SHP77 (cell line): ENCODE results near the gene MARK1.
"Not testable (repeated sequence)": the region's sequence is repeated elsewhere in the genome, so short reads cannot be mapped to it uniquely, and the experiment has no call there.

Experiments
- DNase-seq, 2 experiments: peaks; one replicate each; lab custom pipeline; 2025; lab: John Stamatoyannopoulos, UW

Gene MARK1

DNA sequence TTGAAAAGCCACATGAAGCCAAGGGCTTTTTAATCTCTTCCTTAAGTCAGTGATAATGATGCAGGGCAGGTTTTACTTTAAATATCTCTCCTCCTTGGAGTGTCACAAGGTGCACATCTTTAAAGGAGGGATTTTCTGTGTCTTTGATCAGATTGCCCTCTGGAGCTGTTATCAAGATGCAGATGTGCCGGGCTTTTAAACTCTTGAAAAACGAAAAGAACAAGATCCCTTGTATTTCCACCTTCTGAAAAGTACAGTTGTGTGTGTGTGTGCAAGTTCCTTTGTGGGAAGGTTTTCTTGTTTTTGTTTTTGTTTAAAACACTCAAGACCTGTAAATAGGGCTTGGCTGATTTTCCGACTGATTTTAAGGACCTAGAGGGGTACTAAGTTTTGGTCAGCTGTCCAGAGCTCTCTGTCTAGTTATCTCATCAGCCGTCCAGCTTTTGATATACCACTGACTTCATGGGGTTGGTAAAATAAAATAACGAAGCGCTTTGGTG lies 1.6 kb downstream of the MARK1 start:
- no peak for DNase-seq

DNA sequence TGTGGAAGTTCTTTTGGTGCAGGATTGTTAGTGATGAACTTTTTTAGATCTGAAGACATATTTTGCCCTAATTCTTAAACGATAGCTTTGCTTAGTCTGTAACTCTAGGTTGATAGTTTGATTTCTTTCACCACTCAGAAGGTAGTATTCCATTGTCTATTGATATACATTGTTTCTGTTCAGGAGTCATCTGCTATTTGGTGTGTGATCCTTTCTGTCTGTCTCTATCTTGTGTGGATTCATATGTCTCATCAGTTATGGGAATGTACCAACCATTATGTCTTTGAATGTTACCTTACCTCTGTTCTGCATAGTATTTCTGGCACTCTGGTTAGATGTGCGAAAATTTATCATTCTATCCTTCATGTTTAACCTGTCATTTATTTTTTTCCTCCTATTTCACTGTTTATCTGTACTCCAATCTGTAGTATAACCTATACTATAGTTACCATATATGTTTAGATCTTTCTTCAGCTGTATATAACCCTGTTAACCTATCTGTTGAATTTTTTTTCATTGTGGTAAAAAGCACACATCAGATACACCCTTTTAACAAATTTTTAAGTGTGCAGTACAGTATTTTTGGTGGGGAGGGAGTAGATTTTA lies 5.7 kb downstream of the MARK1 start:
- DNase-seq = no peak

DNA sequence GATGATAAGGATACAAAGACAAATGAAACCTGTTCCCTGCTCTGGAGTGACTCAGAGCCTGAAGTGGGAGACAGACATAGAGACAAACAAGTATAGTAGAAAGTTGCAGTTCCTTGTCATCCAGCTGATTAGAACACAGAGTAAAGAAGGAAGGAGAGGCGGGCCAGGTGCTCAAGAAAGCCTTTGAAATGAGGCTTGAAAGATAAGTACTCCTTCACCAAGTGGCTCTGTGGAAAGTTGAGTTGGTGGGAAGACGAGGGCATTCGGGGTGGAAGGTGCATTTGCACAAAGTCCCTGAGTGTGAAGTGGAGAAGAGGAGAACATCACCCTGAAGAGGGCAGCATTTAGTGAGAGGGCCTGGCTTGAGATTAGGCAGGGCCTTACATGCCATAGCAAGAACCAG lies 17.0 kb downstream of the MARK1 start:
- DNase-seq = no peak

DNA sequence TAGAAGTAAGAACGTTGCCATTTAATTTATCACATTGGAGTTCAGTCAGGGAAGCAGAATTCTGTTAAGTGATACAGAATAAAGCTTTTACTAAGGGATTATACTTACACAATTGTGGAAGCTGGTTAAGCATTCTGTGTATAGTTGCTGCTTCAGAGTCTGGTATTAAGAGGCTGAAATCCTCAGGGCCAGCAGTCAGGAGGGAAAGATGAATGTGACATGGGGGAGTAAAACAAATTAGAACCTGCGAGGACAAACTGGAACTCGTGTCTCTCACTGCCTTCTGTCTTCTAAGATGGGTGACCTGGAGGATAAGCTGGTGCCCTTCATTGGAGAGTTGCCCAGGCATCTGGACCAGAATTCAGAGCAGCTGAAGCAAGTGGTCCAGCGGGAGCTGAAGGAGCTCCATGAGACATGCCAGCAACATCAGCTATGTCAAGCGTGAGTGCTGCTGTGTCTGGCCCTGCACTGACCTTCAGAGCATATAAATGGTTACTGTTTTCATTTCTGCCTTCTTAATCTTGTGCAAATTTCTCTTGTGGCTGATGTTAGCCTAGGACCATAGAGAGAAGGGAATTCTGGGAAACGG lies 23.0 kb downstream of the MARK1 start:
- DNase-seq = no peak

DNA sequence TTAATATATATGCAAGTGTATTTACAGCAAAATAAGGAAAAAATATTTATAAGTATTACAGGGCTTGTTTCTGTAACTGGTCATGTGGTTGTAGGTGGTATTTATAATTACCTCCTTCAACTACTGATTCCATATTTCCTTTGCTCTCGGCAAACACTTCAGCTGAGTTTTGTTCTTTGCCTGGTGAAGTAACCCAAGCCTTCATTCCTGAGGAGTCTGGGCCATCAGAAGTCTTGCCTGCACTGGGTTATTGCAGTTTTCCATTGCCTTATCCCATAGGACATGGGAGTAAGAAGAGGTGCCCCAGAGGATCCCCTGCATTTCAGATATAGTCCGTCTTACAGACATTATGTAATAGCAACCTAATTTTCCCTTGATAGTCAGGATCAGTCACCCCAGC lies 23.8 kb downstream of the MARK1 start:
- DNase-seq = no peak

DNA sequence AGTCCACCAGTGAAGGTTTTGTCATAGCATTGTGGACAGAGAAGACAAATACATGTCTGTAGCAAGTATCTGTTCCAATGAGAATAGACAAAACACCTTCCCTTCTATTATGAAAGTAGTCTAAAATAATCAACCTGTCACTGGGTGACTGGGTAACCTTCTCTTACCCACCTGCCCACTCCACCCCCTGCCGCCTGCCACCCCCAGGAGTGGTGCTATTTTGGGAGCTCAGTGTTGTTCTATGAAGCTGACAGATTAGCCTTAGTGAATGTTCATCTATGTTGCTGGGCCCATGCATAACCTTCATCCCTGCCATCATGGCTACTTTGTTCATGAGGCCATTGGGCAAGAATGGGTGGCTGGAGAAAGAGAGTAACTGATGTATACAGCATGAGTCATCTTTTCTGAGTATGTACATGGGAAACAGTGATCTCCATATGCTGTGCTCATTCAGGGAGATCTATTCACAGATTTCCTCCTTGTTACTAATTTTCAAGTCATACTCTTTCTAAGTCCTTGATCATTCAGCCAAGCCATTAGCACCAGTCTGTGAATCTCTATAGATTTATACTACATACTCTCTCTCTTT lies 24.8 kb downstream of the MARK1 start:
- DNase-seq = no peak

DNA sequence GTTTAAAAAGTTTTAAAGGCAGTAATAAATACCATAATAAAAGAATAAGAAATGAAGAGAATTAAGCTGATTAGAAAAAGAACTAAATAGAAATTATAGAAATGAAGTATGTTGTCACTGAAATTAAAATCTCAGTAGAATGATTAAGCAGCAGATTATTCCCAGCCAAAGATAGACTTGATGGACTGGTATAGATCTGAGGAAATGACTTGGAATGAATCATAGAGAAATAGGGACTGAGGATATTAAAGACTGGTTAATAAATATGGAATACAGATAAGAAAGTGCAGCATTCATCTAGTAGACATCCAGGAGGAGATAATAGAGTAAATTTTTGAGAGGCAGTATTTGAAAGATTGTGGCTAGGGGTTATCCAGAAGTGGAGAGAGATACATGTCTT lies 28.7 kb downstream of the MARK1 start:
- no peak for DNase-seq

DNA sequence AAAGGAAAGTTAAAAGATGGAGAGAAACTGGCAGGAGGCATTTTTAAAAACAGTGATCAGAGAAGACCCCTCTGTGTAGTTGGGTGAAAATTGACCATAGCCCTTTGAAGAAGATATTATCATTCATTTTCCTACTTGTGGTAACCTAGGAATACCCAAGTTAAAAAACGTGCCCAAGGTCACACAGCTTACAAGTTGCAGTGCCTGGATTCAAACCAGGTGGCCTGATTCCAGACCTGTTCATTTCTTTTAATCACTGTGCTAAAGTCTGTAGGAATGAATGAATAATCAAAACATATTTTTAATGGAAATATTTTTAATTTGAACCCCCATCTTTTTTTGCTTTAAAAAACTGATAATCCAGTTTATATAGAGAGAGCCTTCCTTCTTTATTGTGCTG lies 35.6 kb downstream of the MARK1 start:
- no peak for DNase-seq

DNA sequence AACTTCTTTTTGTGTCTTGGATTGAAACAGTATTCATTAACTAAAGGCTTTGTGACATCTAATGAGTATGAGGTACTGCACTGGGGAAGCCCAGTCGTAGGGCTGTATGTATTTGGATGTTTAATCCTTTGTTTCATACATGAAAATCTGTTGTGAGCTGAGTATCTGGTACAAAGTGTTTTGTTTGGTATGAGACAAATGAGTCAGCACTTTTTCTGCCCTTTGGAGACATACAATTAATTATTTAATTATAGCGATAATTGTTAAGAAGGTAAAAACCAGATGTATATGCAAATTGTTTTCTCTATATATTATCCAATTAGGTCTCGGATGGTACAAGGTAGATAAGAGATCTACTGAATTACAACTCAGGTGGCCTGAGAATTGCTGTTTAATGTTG lies 36.3 kb downstream of the MARK1 start:
- no peak for DNase-seq

DNA sequence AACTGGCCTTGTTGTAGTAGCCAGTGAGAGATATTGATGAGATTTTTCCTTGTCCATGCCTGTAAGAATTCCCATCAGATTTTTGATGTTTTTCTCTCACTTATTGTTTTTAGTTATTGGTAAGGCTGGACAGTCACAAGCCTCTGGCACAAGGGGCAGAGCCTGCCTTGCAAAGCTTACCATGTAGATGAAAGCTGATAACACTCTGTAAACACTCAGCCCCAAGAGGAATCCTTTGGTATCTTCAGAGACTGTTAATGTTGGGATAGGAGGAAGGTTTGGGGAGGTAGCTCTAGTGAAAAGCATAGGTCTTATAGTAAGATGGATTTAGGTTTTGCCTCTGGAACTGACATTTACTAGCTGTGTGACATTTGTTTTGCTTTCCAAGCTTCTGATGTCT lies 37.7 kb downstream of the MARK1 start:
- DNase-seq = no peak

DNA sequence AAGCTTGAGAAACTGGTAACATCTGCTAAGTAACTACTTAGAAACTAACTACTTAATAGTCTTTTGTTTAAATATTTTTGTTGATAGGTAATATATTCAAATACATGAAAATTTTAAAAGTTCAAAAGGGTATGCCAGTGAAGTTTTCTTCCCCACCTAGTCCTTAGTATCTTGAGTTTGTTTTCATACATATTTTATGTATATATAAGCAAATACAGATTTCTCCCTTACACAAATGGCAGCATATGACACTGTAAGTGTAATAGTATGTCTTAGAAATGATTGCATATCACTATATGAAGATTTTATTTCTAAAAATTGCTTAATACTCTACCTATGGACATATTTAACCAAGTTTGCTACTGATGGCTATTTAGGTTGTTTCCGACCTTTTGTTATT lies 38.9 kb downstream of the MARK1 start:
- DNase-seq = no peak

DNA sequence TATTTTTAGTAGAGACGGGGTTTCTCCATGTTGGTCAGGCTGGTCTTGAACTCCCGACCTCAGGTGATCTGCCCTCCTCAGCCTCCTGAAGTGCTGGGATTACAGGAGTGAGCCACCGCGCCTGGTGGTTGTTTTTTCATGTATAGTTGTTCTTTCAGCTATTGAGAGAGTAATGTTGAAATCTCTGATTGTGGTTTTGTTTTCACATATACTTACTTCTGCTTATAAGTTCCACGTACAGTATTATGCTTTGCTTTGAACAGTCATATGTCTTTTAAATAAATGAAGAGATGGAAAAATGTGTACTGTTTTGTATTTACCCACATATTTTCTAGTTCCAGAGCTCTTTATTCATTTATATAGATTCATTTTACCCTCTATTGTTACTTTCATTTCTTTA lies 44.5 kb downstream of the MARK1 start:
- no peak for DNase-seq

DNA sequence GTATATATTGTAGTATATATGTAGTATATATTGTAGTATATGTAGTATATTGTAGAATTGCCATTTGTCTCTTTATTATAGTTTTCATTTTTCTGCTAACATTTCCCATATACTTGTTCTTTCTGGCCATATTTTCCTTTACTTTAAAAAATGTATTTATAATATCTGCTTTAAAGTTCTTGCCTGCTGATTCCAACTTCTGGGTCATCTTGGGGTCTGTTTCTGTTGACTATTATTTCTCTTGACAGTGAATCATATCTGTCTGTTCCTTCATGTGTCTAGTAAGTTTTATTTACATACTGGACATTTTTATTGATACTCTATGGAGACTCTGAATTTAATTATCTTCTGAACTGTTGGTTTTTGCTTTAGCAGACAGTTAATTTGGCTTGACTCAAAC lies 45.9 kb downstream of the MARK1 start:
- no peak for DNase-seq

DNA sequence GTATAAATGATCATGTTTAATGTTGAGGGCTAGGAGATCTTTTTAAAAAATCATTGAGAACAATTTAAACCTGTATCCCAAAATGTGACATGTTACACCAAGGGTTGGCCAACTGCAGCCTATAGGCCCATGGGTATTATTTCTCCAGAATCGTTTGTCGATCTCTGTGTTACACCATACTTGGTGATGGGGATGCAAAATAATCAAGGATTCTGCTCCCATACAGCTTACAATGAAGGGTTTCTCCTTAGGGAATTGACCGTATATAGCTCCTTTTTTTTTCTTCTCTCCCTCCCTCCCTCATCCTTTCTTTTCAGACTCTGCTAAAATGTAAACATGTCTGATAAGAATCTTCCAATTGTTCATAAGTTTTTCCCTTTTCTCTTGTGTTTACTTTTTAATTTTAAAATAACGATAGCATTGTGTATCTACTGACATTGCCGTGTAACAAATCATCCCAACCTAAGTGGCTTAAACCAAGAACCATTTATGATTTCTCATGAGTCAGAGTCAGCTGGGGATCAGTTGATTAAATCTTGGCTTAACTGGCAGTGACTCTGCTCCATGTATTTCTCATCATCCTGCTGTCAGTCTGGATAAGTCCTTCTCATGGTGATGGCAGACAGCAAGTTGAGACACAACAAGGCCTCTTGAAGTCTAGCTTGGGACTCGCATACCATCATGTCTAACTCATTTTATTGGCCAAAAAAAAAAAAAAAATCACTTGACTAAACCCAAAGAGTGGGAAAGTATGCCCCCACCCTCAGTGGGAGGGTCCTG lies 48.0 kb downstream of the MARK1 start:
- no peak for DNase-seq

DNA sequence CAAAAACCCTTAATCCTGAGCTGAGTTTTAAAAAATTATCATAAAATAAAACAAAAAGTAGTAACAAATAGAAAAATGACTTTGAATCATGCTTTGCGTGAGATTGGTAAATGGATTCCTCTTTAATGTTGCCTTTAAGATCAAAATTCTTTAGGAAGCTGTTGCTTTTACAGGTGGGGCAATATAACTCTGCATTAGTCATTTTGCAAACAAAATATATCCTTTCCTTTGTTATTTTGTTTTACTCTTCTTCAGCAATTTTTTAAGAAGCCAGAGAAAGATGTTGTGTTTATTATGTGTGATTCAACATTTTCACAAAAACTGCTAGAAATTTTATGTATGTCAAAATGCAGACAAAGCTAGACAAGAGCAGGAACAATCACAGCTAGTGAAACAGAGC lies 50.0 kb downstream of the MARK1 start:
- no peak for DNase-seq

DNA sequence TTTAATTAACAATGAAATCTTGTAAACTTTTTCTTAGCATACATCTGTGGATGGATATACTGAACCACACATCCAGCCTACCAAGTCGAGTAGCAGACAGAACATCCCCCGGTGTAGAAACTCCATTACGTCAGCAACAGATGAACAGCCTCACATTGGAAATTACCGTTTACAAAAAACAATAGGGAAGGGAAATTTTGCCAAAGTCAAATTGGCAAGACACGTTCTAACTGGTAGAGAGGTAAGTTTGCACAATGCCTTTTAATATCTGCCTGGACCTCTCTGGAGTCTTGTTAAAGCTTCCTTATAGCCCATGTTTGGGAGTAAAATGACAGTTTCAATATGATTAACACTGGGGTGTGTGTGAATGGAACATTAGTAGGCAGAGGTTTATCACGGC lies 51.4 kb downstream of the MARK1 start:
- DNase-seq = no peak

DNA sequence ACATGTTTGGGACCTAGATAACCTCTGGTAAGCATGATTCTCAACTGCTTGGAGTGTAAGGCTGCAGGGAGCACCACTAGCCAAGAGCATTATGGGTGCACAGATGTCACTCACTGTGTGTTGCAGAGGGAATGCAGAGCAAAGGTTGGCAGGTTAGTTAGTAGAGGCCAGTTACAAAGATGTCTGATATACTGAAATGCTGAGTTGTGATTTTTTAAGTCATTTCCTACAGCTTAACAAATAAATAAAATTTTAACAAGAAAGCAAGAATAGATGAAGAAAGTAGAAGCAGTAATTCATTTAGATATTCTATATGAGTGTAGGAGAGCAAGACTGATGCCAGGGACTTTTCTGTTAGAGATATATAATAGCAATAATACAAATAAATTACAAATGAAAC lies 64.8 kb downstream of the MARK1 start:
- no peak for DNase-seq

DNA sequence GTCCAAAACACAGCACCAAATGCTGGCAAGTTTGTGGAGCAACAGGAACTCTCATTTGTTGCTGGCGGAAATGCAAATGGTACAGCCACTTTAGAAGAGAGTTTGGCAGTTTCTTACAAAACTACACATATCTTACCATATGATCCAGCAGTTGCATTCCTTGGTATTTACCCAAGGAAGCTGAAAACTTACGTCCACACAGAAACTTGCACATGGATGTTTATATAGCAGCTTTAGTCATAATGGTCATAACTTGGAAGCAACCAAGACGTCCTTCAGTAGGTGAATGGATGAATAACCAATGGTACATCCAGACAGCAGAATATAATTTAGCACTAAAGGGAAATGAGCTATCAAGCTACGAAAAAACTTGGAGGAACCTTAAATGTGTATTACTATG lies 66.4 kb downstream of the MARK1 start:
- DNase-seq = no peak

DNA sequence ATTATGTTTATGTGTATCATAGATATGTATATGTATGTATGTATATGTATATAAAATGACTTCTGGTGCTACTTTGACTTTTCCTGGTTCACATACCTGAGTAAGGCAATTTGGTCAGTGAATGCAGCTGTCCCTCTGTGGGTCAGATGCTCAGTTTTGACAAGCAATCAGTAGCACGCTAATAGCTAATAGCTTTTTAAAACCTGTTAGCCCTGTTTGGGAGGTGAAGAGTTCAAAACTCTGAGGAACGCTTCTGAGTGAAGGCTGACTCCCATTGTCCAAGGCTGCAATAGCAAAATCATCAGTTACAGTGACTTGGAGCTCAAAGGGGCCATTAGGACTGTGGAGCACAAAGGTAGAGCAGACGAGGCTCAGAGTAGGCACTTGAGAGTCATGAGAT lies 67.2 kb downstream of the MARK1 start:
- no peak for DNase-seq

DNA sequence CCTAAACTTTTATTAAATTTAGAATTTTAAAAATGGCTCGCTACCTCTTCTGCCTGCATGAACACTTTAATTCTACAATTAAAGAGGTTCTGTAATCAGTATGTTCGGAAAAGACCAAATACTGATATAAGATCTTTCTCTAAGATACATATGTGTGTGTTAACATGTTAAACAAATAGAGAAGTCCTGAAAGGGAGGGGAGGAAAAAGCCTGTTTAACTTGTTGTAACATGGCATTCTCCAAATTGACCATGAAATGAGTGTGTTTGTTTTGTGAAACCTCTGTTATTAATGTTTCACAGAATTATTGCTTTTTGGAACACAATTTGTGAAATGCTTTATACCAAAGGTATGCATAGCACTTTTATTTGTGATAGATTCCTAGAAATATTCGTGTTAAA lies 77.0 kb downstream of the MARK1 start:
- DNase-seq = no peak

DNA sequence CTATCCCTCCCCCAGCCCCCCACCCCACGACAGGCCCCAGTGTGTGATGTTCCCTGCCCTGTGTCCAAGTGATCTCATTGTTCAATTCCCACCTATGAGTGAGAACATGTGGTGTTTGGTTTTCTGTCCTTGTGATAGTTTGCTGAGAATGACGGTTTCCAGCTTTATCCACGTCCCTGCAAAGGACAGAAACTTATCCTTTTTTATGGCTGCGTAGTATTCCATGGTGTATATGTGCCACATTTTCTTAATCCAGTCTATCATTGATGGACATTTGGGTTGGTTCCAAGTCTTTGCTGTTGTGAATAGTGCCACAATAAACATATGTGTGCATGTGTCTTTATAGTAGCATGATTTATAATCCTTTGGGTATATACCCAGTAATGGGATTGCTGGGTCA lies 77.7 kb downstream of the MARK1 start:
- DNase-seq = not testable (repeated sequence)

DNA sequence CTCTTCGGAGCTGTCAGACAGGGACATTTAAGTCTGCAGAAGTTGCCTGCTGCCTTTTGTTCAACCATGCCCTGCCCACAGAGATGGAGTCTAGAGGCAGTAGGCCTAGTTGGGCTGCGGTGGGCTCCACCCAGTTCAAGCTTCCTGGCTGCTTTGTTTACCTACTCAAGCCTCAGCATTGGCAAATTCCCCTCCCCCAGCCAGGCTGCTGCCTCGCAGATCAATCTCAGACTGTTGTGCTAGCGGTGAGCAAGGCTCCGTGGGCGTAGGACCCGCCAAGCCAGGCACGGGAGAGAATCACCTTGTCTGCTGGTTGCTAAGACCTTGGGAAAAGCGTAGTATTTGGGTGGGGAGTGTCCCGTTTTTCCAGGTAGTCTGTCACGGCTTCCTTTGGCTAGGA lies 83.2 kb downstream of the MARK1 start:
- not testable (repeated sequence) for DNase-seq

DNA sequence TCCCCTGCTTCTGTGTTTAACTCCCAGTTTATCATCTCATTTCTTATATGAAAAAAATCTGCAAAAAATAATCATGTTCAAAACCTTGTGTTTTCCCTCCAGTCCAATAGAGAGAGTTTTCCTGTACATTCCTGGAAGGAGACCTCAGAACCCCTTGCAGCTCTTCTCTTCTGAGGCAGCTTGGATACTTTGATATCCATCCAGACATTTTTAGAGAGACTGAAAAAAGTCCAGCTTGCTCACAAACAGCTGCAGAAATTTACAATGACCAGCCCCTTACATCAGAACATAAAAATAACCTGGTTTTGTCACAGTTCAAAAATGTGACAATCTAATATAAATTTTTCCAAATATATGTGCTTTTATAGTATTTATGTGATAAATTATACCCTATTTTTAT lies 88.9 kb downstream of the MARK1 start:
- no peak for DNase-seq
